DND-41 (cell line): ENCODE measurements around the gene UBE2D2.

Experiments used
- ATAC-seq: fragments of 200-7000 bp; cut with Tn5 transposase; 3 replicates; pipeline ENCODE4 v1.9.1; 2021; ENCODE audit warnings: low read depth; ENCODE audit not compliant: insufficient read depth
- DNase-seq: peaks from one replicate; pipeline ENCODE4 v3.0.0-alpha.2; 2020
- H2AFZ ChIP-seq: 2 replicates; pipeline ENCODE4 v1.6.0; 2012; ENCODE audit warnings: low read depth, low read length
- H3K27ac ChIP-seq: 2 replicates; pipeline ENCODE4 v1.5.1; 2012; ENCODE audit warnings: low read length, inconsistent platforms
- H3K27me3 ChIP-seq: fragments of 200-600 bp; sonication (generic); 2 replicates; pipeline ENCODE4 v1.6.0; 2012; ENCODE audit warnings: low read length, mild to moderate bottlenecking, inconsistent platforms; ENCODE audit not compliant: insufficient read depth, poor library complexity
- H3K36me3 ChIP-seq: 2 replicates; pipeline ENCODE4 v1.5.1; 2012; ENCODE audit warnings: low read length, inconsistent platforms; ENCODE audit not compliant: insufficient read depth
- H3K4me1 ChIP-seq: 2 replicates; pipeline ENCODE4 v1.5.1; 2012; ENCODE audit warnings: mild to moderate bottlenecking, low read length; ENCODE audit not compliant: insufficient read depth
- H3K4me2 ChIP-seq: 2 replicates; pipeline ENCODE4 v1.6.0; 2012; ENCODE audit warnings: mild to moderate bottlenecking, moderate library complexity, low read length, inconsistent platforms; ENCODE audit not compliant: insufficient read depth
- H3K4me3 ChIP-seq, 2 experiments: fragments of 200-600 bp in 1 of 2; shearing (Covaris generic) in 1 of 2; 2 replicates each; pipeline ENCODE4 v1.5.1; 2012 to 2016; ENCODE audit warnings: inconsistent platforms in 2 of 2, low read length in 2 of 2, mild to moderate bottlenecking in 2 of 2, low read depth in 1 of 2, moderate library complexity in 1 of 2
- H3K79me2 ChIP-seq: 2 replicates; pipeline ENCODE4 v1.6.0; 2012; ENCODE audit warnings: low read length, inconsistent platforms; ENCODE audit not compliant: insufficient read depth
- H3K9ac ChIP-seq: 2 replicates; pipeline ENCODE4 v1.6.0; 2012; ENCODE audit warnings: low read depth, mild to moderate bottlenecking, inconsistent platforms, low read length, moderate library complexity
- H3K9me3 ChIP-seq: 2 replicates; pipeline ENCODE4 v1.5.1; 2012; ENCODE audit warnings: low read length, moderate library complexity, mild to moderate bottlenecking, inconsistent platforms; ENCODE audit not compliant: insufficient read depth, severe bottlenecking
- H4K20me1 ChIP-seq: 2 replicates; pipeline ENCODE4 v1.6.0; 2012; ENCODE audit warnings: low read length; ENCODE audit not compliant: insufficient read depth
- EZH2 ChIP-seq: IDR thresholded peaks from 3 replicates; pipeline ENCODE4 v1.6.1; 2012; ENCODE audit warnings: borderline replicate concordance, low read depth, mild to moderate bottlenecking, moderate library complexity, low read length, inconsistent platforms; ENCODE audit not compliant: severe bottlenecking
- TF ChIP-seq, protein P1 (sequence below): IDR thresholded peaks from 2 replicates; pipeline ENCODE4 v1.5.1; 2012; ENCODE audit warnings: borderline replicate concordance, low read length, moderate library complexity, mild to moderate bottlenecking; ENCODE audit not compliant: poor library complexity, severe bottlenecking; ENCODE audit errors: extremely low read depth

Gene UBE2D2

DNA sequence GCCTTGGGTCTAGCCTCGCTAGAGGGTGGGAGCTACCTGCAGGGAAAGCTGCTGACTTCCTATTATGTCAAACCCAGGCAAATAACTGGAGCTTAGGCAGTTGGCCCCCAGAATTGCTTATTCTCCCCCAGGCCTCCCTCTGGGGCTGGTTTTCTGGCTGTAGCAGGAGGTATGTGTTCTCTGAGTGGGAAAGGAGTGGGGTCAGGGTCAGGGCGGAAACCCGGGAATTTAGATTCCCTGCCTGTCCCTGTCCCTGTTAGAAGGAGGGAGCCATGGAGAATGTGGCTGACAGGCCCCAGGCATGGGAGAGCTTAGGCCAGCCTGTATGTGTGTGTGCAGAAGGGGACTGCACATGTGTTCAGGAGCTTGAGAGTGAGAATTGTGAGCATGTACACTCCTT, 73.4 kb downstream of the UBE2D2 start:
- Histone ChIP-seq H3K27me3 (no peaks in the 10 kb centered on the region), H4K20me1 (peaks cover 7% of the 10 kb centered on the region), H3K4me1 (peaks cover 46% of the 10 kb centered on the region), H3K9ac (0 out of 2 replicates have a peak overlapping the region, but pooled peaks have one; percentile 3), H3K4me2 (no peak overlapping the region), H3K4me3 (no peak overlapping the region), H3K79me2 (peaks cover 3% of the 10 kb centered on the region), H2AFZ (no peak overlapping the region), H3K27ac (peak overlapping the region; percentile 94), H3K36me3 (peaks cover 6% of the 10 kb centered on the region; the same call in 1 of the 2 replicates), H3K9me3 (no peaks in the 10 kb centered on the region)
- ATAC-seq, result no peak
- TF ChIP-seq, protein P1, sequence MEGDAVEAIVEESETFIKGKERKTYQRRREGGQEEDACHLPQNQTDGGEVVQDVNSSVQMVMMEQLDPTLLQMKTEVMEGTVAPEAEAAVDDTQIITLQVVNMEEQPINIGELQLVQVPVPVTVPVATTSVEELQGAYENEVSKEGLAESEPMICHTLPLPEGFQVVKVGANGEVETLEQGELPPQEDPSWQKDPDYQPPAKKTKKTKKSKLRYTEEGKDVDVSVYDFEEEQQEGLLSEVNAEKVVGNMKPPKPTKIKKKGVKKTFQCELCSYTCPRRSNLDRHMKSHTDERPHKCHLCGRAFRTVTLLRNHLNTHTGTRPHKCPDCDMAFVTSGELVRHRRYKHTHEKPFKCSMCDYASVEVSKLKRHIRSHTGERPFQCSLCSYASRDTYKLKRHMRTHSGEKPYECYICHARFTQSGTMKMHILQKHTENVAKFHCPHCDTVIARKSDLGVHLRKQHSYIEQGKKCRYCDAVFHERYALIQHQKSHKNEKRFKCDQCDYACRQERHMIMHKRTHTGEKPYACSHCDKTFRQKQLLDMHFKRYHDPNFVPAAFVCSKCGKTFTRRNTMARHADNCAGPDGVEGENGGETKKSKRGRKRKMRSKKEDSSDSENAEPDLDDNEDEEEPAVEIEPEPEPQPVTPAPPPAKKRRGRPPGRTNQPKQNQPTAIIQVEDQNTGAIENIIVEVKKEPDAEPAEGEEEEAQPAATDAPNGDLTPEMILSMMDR, result no peak
- no peak for TF ChIP-seq EZH2
- DNase-seq, result no peak

DNA sequence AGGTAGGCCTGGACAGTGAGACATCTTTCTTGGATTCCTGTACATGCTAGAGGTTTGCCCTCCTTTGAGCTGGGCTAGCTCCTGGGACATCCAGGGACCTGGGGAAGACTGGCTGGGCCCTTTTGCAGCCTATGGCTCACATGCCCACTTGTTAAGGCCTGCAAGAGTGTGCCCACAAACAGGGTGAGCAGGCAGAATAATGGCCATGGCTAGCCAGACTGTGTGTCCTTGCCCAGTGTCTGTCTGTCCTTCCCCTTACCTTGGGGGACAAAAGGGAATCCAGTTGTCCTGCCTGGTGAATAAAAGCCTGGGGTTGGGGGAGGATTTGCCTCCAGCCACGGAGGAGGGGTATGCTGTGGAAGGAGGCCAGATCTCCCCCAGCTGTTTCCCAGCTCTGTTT, 74.1 kb downstream of the UBE2D2 start:
- peak overlapping the region; percentile 44; the same call in 1 of the 2 replicates for H3K4me2 ChIP-seq
- H4K20me1 ChIP-seq, result peaks cover 7% of the 10 kb centered on the region
- H3K9me3 ChIP-seq, result no peaks in the 10 kb centered on the region
- peak overlapping the region; percentile 52 for H3K9ac ChIP-seq
- H3K4me1 ChIP-seq, result peaks cover 47% of the 10 kb centered on the region
- peak overlapping the region; percentile 94 for H3K27ac ChIP-seq
- no peak for TF ChIP-seq EZH2
- TF ChIP-seq, protein P1, result no peak
- H2AFZ ChIP-seq, result no peak overlapping the region
- peak overlapping the region in 1 of 2 experiments; percentile 9; a peak in 1 of 4 replicates for H3K4me3 ChIP-seq
- ATAC-seq, result no peak
- H3K27me3 ChIP-seq, result no peaks in the 10 kb centered on the region
- peaks cover 3% of the 10 kb centered on the region for H3K79me2 ChIP-seq
- H3K36me3 ChIP-seq, result peaks cover 6% of the 10 kb centered on the region; the same call in 1 of the 2 replicates
- DNase-seq, result no peak

DNA sequence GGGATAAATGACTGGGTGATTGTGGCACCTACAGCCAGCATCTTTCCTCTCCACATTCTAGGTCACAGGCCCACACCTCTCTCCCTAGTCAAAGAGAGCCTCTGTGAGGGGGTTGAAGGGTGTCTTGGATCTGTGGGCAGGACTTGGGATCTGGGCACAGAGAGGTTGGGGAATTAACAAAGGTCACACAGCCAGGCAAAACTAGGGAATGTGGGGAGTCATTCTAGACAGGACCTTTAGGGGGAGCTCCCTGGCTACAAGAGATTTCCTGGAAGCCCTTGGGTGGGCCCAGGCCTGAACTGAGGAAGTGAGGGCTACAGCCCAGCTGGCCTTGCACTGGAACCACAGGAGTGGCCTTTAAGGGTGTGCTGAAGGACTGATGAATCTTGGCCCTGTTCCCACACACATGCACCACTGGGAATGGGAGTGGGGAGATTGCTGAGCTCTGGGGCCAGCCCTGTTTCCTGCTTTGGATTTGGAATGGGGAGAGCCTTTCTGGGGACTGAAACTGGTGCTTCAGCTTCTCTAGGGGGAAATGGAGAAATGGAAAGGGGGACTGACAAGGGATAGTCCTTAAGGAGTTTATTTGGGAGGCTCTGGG, 74.6 kb downstream of the UBE2D2 start:
- H3K9ac ChIP-seq, result peak overlapping the region; percentile 52
- peaks cover 47% of the 10 kb centered on the region for H3K4me1 ChIP-seq
- no peaks in the 10 kb centered on the region for H3K27me3 ChIP-seq
- DNase-seq (peak; percentile 67), ATAC-seq (peak; percentile 58)
- H3K9me3 ChIP-seq, result no peaks in the 10 kb centered on the region
- H3K36me3 ChIP-seq, result peaks cover 6% of the 10 kb centered on the region; the same call in 1 of the 2 replicates
- H4K20me1 ChIP-seq, result peaks cover 7% of the 10 kb centered on the region
- peak overlapping the region; percentile 56 for H2AFZ ChIP-seq
- H3K4me3 ChIP-seq, result peak overlapping the region in 1 of 2 experiments; percentile 23; a peak in 1 of 4 replicates
- peaks cover 3% of the 10 kb centered on the region for H3K79me2 ChIP-seq
- H3K27ac ChIP-seq, result peak overlapping the region; percentile 94
- peak overlapping the region; percentile 44 for H3K4me2 ChIP-seq
- TF ChIP-seq EZH2, result no peak
- TF ChIP-seq, protein P1, result peak; percentile 85
